H1 (cell line): ENCODE data around the gene ANP32D. TPM values are rescaled to one million over a fixed set of nuclear protein-coding genes. Genes with fewer than 3 reads are reported as not detected.
"Not testable (repeated sequence)": the region's sequence is repeated elsewhere in the genome, so short reads cannot be mapped to it uniquely, and the experiment has no call there.

Experiments
- CTCF ChIA-PET: fragments of 300-600 bp; sonication (Branson Sonifier 250); formaldehyde crosslinking; loops from one replicate; lab custom pipeline; 2021; ENCODE audit not compliant: partially characterized antibody; lab: Charles Lee
- POLR2A ChIA-PET: fragments of 300-600 bp; sonication (Branson Sonifier 250); formaldehyde crosslinking; loops from one replicate; lab custom pipeline; 2021; ENCODE audit warnings: inconsistent platforms; ENCODE audit not compliant: partially characterized antibody; lab: Charles Lee
- DNase-seq, 2 experiments: peaks; one replicate each; pipeline versions ENCODE4 v3.0.0 to v3.0.0-alpha.2; 2010 to 2022; ENCODE audit warnings: low spot score in 2 of 2, low read depth in 1 of 2, mixed read lengths in 1 of 2
- FAIRE-seq: peaks from 2 replicates; lab custom pipeline; 2011; peaks lifted over from hg19 to GRCh38; lab: Jason Lieb, UNC
- H2AFZ ChIP-seq: 2 replicates; pipeline ENCODE4 v1.8.1; 2012; ENCODE audit warnings: low read length, inconsistent platforms
- H2AK5ac ChIP-seq: 2 replicates; pipeline ENCODE4 v1.6.1; 2013; ENCODE audit warnings: low read depth, low read length
- H2BK120ac ChIP-seq: replicated peaks from 2 replicates; pipeline ENCODE3; 2013; ENCODE audit warnings: low read depth, low read length, inconsistent platforms
- H2BK12ac ChIP-seq: 2 replicates; pipeline ENCODE4 v1.6.1; 2013; ENCODE audit warnings: low read depth, low read length
- H2BK15ac ChIP-seq: 2 replicates; pipeline ENCODE4 v1.6.1; 2013; ENCODE audit warnings: low read length
- H2BK20ac ChIP-seq: 2 replicates; pipeline ENCODE4 v1.6.1; 2013; ENCODE audit warnings: low read length
- H2BK5ac ChIP-seq: 2 replicates; pipeline ENCODE4 v1.6.1; 2013; ENCODE audit warnings: low read depth, low read length
- H3K14ac ChIP-seq: 2 replicates; pipeline ENCODE4 v1.6.1; 2013; ENCODE audit warnings: inconsistent platforms; ENCODE audit not compliant: insufficient read length
- H3K18ac ChIP-seq: 2 replicates; pipeline ENCODE4 v1.6.1; 2013; ENCODE audit warnings: low read length; ENCODE audit errors: extremely low read depth
- H3K23ac ChIP-seq: 2 replicates; pipeline ENCODE4 v1.6.1; 2013; ENCODE audit warnings: inconsistent platforms; ENCODE audit not compliant: insufficient read length
- H3K23me2 ChIP-seq: 2 replicates; pipeline ENCODE4 v1.6.1; 2013; ENCODE audit warnings: low read depth, low read length
- H3K27ac ChIP-seq: 2 replicates; pipeline ENCODE4 v1.6.1; 2011; ENCODE audit warnings: low read depth, low read length, inconsistent platforms
- H3K27me3 ChIP-seq, 4 experiments: replicated peaks in 1 of 4; 1 replicate in 1 of 4; 2 replicates in 3 of 4; pipeline versions ENCODE4 v1.6.1 to v1.8.1; 2011 to 2013; ENCODE audit warnings: low read length in 3 of 4, mild to moderate bottlenecking in 3 of 4, inconsistent platforms in 2 of 4, mixed read lengths in 2 of 4, moderate library complexity in 1 of 4; ENCODE audit not compliant: control insufficient read depth in 3 of 4, insufficient read depth in 3 of 4; ENCODE audit errors: extremely low read depth in 1 of 4
- H3K36me3 ChIP-seq, 4 experiments: 2 replicates each; pipeline versions ENCODE4 v1.6.1 to v1.8.1; 2011 to 2013; ENCODE audit warnings: mild to moderate bottlenecking in 4 of 4, low read length in 3 of 4, moderate library complexity in 2 of 4, control low read depth in 1 of 4, inconsistent platforms in 1 of 4; ENCODE audit not compliant: insufficient read depth in 4 of 4, control insufficient read depth in 2 of 4
- H3K4ac ChIP-seq: replicated peaks from 2 replicates; pipeline ENCODE3; 2013; ENCODE audit warnings: low read length, low read depth, mixed read lengths, inconsistent platforms; ENCODE audit not compliant: insufficient read length
- H3K4me1 ChIP-seq, 4 experiments: replicated peaks in 1 of 4; 1 replicate in 1 of 4; 2 replicates in 3 of 4; pipeline versions ENCODE4 v1.6.1 to v1.8.1; 2011 to 2013; ENCODE audit warnings: low read length in 3 of 4, inconsistent platforms in 2 of 4, mixed read lengths in 1 of 4; ENCODE audit not compliant: insufficient read depth in 4 of 4, control insufficient read depth in 3 of 4
- H3K4me2 ChIP-seq, 2 experiments: 2 replicates each; pipeline versions ENCODE4 v1.6.1 to v1.8.1; 2011 to 2013; ENCODE audit warnings: low read depth in 2 of 2, low read length in 2 of 2, control low read depth in 1 of 2, inconsistent platforms in 1 of 2, mild to moderate bottlenecking in 1 of 2; ENCODE audit not compliant: insufficient read depth in 1 of 2
- H3K4me3 ChIP-seq, 4 experiments: fragments of 200-600, 300-600 bp in 1 of 4; sonication (generic), shearing (Covaris generic), sonication (Bioruptor Twin) in 1 of 4; 2 replicates each; pipeline versions ENCODE4 v1.5.1 to v1.8.1; 2011 to 2016; ENCODE audit warnings: low read length in 4 of 4, low read depth in 3 of 4, control low read depth in 2 of 4, inconsistent platforms in 2 of 4, mild to moderate bottlenecking in 2 of 4, mixed read lengths in 1 of 4, moderate library complexity in 1 of 4; ENCODE audit not compliant: insufficient read depth in 2 of 4; ENCODE audit errors: extremely low read depth in 1 of 4
- H3K56ac ChIP-seq: replicated peaks from 2 replicates; pipeline ENCODE3; 2013; ENCODE audit warnings: low read depth, mild to moderate bottlenecking, mixed read lengths, low read length, inconsistent platforms; ENCODE audit not compliant: insufficient read length
- H3K79me1 ChIP-seq: 2 replicates; pipeline ENCODE4 v1.6.1; 2013; ENCODE audit warnings: low read depth, low read length, control low read depth
- H3K79me2 ChIP-seq, 2 experiments: 2 replicates each; pipeline versions ENCODE4 v1.6.1 to v1.8.1; 2012 to 2013; ENCODE audit warnings: low read length in 2 of 2, mild to moderate bottlenecking in 2 of 2, inconsistent platforms in 1 of 2; ENCODE audit not compliant: insufficient read depth in 2 of 2, control insufficient read depth in 1 of 2
- H3K9ac ChIP-seq, 4 experiments: replicated peaks in 1 of 4; 1 replicate in 1 of 4; 2 replicates in 3 of 4; pipeline versions ENCODE4 v1.6.1 to v1.8.1; 2011 to 2013; ENCODE audit warnings: low read depth in 3 of 4, low read length in 3 of 4, control low read depth in 2 of 4, mild to moderate bottlenecking in 2 of 4, moderate library complexity in 2 of 4, inconsistent platforms in 1 of 4; ENCODE audit errors: extremely low read depth in 1 of 4
- H3K9me3 ChIP-seq, 2 experiments: 2 replicates each; pipeline versions ENCODE4 v1.6.1 to v1.8.1; 2012 to 2013; ENCODE audit warnings: mild to moderate bottlenecking in 2 of 2, moderate library complexity in 2 of 2, control low read depth in 1 of 2, inconsistent platforms in 1 of 2, low read depth in 1 of 2, low read length in 1 of 2, mixed read lengths in 1 of 2; ENCODE audit not compliant: insufficient read depth in 2 of 2
- H4K20me1 ChIP-seq, 2 experiments: replicated peaks in 1 of 2; 2 replicates each; pipeline versions ENCODE3 to v1.8.1; 2011 to 2013; ENCODE audit warnings: inconsistent platforms in 2 of 2, low read length in 2 of 2, mild to moderate bottlenecking in 1 of 2; ENCODE audit not compliant: insufficient read depth in 2 of 2, control insufficient read depth in 1 of 2
- H4K5ac ChIP-seq: 2 replicates; pipeline ENCODE4 v1.6.1; 2013; ENCODE audit warnings: low read length, low read depth, mixed read lengths, inconsistent platforms; ENCODE audit not compliant: insufficient read length
- H4K8ac ChIP-seq: 2 replicates; pipeline ENCODE4 v1.8.0; 2013; ENCODE audit warnings: mild to moderate bottlenecking, moderate library complexity, low read length, inconsistent platforms; ENCODE audit not compliant: insufficient read depth; ENCODE audit errors: extremely low read depth
- H4K91ac ChIP-seq: replicated peaks from 2 replicates; pipeline ENCODE3; 2013; ENCODE audit warnings: low read length, mixed read lengths, inconsistent platforms; ENCODE audit not compliant: insufficient read length
- WGBS, 2 experiments: shearing (Covaris generic) in 1 of 2; methylation state at CpG; one replicate each; pipeline versions ENCODE4 v1.1.6 to v1.1.7; 2013 to 2015; ENCODE audit warnings: low lambda C conversion rate in 2 of 2, mixed read lengths in 2 of 2, inconsistent platforms in 1 of 2, low coverage in 1 of 2, missing lambda C conversion rate in 1 of 2; ENCODE audit not compliant: insufficient replicate concordance in 2 of 2, insufficient coverage in 1 of 2, insufficient read length in 1 of 2; ENCODE audit errors: extremely low coverage in 1 of 2, missing lambda C conversion rate in 1 of 2; 5-methylcytosine and 5-hydroxymethylcytosine counted together
- polyA plus RNA-seq, 7 experiments: library from polyadenylated mRNA; depleted of rRNA in 3 of 7; stranded (reverse) in 5 of 7; unstranded in 2 of 7; fragments of >200 nt in 5 of 7; fragments of 200-250 nt in 2 of 7; gene quantifications; 1 replicate in 5 of 7; 2 replicates in 1 of 7; 4 replicates in 1 of 7; pipeline versions ENCODE4 v1.2.1 to v1.2.3, GENCODE V29; 2011 to 2013; ENCODE audit warnings: missing spikeins in 2 of 7, mixed read lengths in 2 of 7
- total RNA-seq: library from RNA; stranded (reverse); fragmentation: NEBNext Ultra II Directional; extraction: Animal tissue kit (Norgen Biotek cat#: 25700); gene quantifications from 2 replicates; pipeline ENCODE4 v1.2.1, GENCODE V29; 2021

The ANP32D gene
- total and polyA plus RNA-seq, 2 of the 8 experiments (the other 6 are each of a cell fraction or from before 2014, with no cell fraction given): not detected

DNA sequence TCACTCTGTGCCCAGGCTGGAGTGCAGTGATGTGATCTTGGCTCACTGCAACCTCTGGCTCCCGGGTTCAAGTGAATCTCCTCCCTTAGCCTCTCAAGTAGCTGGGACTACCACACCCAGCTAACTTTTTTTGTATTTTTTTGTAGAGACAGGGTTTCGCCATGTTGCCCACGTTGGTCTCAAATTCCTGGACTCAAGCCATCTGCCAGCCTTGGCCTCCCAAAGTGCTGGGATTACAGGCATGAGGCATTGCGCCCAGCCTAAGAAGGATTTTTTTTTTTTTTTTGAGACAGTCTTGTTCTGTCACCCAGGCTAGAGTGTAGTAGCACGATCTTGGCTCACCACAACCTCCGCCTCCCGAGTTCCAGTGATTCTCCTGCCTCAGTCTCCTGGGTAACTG is 17.1 kb downstream of the ANP32D start:
- H3K14ac ChIP-seq, H2BK20ac ChIP-seq, H3K9ac ChIP-seq, DNase-seq, H3K23me2 ChIP-seq, H4K8ac ChIP-seq, H2AK5ac ChIP-seq, H3K79me1 ChIP-seq, H3K27ac ChIP-seq, H2BK12ac ChIP-seq, POLR2A ChIA-PET, H2BK5ac ChIP-seq, H3K4me1 ChIP-seq, H3K4me2 ChIP-seq, H3K4ac ChIP-seq, H3K27me3 ChIP-seq, H2AFZ ChIP-seq, H3K56ac ChIP-seq, H3K4me3 ChIP-seq, H3K36me3 ChIP-seq, H3K79me2 ChIP-seq, H4K5ac ChIP-seq, H4K20me1 ChIP-seq, H2BK15ac ChIP-seq, H3K18ac ChIP-seq, H4K91ac ChIP-seq, H2BK120ac ChIP-seq, FAIRE-seq, H3K23ac ChIP-seq: not testable (repeated sequence)
- 82% methylated on average over 7 of the region's 7 CpGs; no CpG with 5 or more reads in 1 of the 2 experiments for WGBS, 2 experiments
- CTCF ChIA-PET: interaction anchor here (1.3 kb wide), 1 partner anchor 129 kb away, joined by 4 read pairs; no protein-coding TSS in a partner anchor
- peaks cover 12 to 29% of the 10 kb centered on the region in 2 experiments; a peak in 3 of 4 replicates for H3K9me3 ChIP-seq

DNA sequence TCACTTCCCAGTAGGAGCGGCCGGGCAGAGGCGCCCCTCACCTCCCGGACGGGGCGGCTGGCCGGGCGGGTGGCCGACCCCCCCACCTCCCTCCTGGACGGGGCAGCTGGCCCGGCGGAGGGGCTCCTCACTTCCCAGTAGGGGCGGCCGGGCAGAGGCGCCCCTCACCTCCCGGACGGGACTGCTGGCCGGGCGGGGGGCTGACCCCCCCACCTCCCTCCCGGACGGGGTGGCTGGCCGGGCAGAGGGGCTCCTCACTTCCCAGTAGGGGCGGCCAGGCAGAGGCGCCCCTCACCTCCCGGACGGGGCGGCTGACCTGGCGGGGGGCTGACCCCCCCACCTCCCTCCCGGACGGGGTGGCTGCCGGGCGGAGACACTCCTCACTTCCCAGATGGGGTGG is 27.9 kb downstream of the ANP32D start:
- WGBS, 2 experiments: no CpG with 5 or more reads among the region's 32 CpGs
- not testable (repeated sequence) for FAIRE-seq

More for the DNA sequence above, 27.9 kb downstream of the ANP32D start:
- H2BK20ac ChIP-seq, H2AFZ ChIP-seq, H3K4me2 ChIP-seq, H3K23me2 ChIP-seq, H2BK12ac ChIP-seq, H3K36me3 ChIP-seq, H4K8ac ChIP-seq, H2BK5ac ChIP-seq, H3K18ac ChIP-seq, H4K5ac ChIP-seq, POLR2A ChIA-PET, CTCF ChIA-PET, H3K27ac ChIP-seq, H3K27me3 ChIP-seq, H2AK5ac ChIP-seq, DNase-seq, H3K4ac ChIP-seq, H3K4me3 ChIP-seq, H3K23ac ChIP-seq, H3K79me1 ChIP-seq, H4K20me1 ChIP-seq, H3K9ac ChIP-seq, H3K4me1 ChIP-seq, H2BK120ac ChIP-seq, H2BK15ac ChIP-seq, H3K79me2 ChIP-seq, H4K91ac ChIP-seq, H3K56ac ChIP-seq, H3K14ac ChIP-seq: not testable (repeated sequence)
- H3K9me3 ChIP-seq: peaks cover 13 to 24% of the 10 kb centered on the region in 2 experiments
